Trophoblast cell (in vitro differentiated cells and primary cell): ENCODE measurements around the gene KLHL40.

Experiments
- DNase-seq, 2 donors: peaks; one replicate each; pipeline ENCODE4 v3.0.0-alpha.2; 2016
- H2AFZ ChIP-seq: 2 replicates; pipeline ENCODE4 v1.6.1; 2013; ENCODE audit warnings: low read length, moderate library complexity, mild to moderate bottlenecking; ENCODE audit not compliant: insufficient read depth, poor library complexity
- H2AK5ac ChIP-seq: 2 replicates; pipeline ENCODE4 v1.6.1; 2013; ENCODE audit warnings: mild to moderate bottlenecking, low read length
- H2BK120ac ChIP-seq: 2 replicates; pipeline ENCODE4 v1.6.1; 2013; ENCODE audit warnings: low read length, mild to moderate bottlenecking, moderate library complexity; ENCODE audit not compliant: insufficient read depth, poor library complexity
- H2BK12ac ChIP-seq: 2 replicates; pipeline ENCODE4 v1.6.1; 2013; ENCODE audit warnings: mild to moderate bottlenecking, low read length, moderate library complexity
- H2BK5ac ChIP-seq: 2 replicates; pipeline ENCODE4 v1.6.1; 2013; ENCODE audit warnings: low read length, low read depth, moderate library complexity, mild to moderate bottlenecking; ENCODE audit not compliant: poor library complexity
- H3K14ac ChIP-seq: 2 replicates; pipeline ENCODE4 v1.6.1; 2013; ENCODE audit warnings: mild to moderate bottlenecking, low read length
- H3K18ac ChIP-seq: 2 replicates; pipeline ENCODE4 v1.6.1; 2013; ENCODE audit warnings: mild to moderate bottlenecking, low read length
- H3K23ac ChIP-seq: 2 replicates; pipeline ENCODE4 v1.6.1; 2013; ENCODE audit warnings: low read length
- H3K27ac ChIP-seq: 2 replicates; pipeline ENCODE4 v1.5.1; 2013; ENCODE audit warnings: low read depth, mild to moderate bottlenecking, inconsistent platforms, low read length, moderate library complexity
- H3K27me3 ChIP-seq: 2 replicates; pipeline ENCODE4 v1.6.1; 2013; ENCODE audit warnings: inconsistent platforms, mild to moderate bottlenecking, low read length, moderate library complexity; ENCODE audit not compliant: insufficient read depth
- H3K36me3 ChIP-seq, 2 experiments: 1 replicate in 1 of 2; 2 replicates in 1 of 2; pipeline ENCODE4 v1.6.1; 2013; ENCODE audit warnings: low read length in 2 of 2, mild to moderate bottlenecking in 2 of 2, moderate library complexity in 1 of 2; ENCODE audit not compliant: insufficient read depth in 2 of 2, control insufficient read depth in 1 of 2
- H3K4ac ChIP-seq: 2 replicates; pipeline ENCODE4 v1.6.1; 2013; ENCODE audit warnings: low read depth, mild to moderate bottlenecking, low read length, moderate library complexity
- H3K4me1 ChIP-seq, 2 experiments: 1 replicate in 1 of 2; 2 replicates in 1 of 2; pipeline ENCODE4 v1.6.1; 2013; ENCODE audit warnings: low read length in 2 of 2, mild to moderate bottlenecking in 2 of 2, moderate library complexity in 1 of 2; ENCODE audit not compliant: insufficient read depth in 2 of 2, control insufficient read depth in 1 of 2
- H3K4me2 ChIP-seq: 2 replicates; pipeline ENCODE4 v1.6.1; 2013; ENCODE audit warnings: inconsistent platforms, mild to moderate bottlenecking, low read length, moderate library complexity
- H3K4me3 ChIP-seq: 2 replicates; pipeline ENCODE4 v1.5.1; 2013; ENCODE audit warnings: mild to moderate bottlenecking, low read depth, low read length, inconsistent platforms
- H3K79me1 ChIP-seq: one replicate; pipeline ENCODE4 v1.6.1; 2013; ENCODE audit warnings: low read length
- H3K79me2 ChIP-seq: 2 replicates; pipeline ENCODE4 v1.6.1; 2013; ENCODE audit warnings: low read length, mild to moderate bottlenecking; ENCODE audit not compliant: control insufficient read depth, insufficient read depth, poor library complexity
- H3K9ac ChIP-seq: 2 replicates; pipeline ENCODE4 v1.6.1; 2013; ENCODE audit warnings: mild to moderate bottlenecking, low read length
- H3K9me3 ChIP-seq: 2 replicates; pipeline ENCODE4 v1.6.1; 2013; ENCODE audit warnings: low read depth, mild to moderate bottlenecking, control low read depth, inconsistent platforms, low read length; ENCODE audit not compliant: insufficient read depth
- H4K12ac ChIP-seq: 2 replicates; pipeline ENCODE4 v1.6.1; 2013; ENCODE audit warnings: low read depth, mild to moderate bottlenecking, low read length, moderate library complexity
- H4K8ac ChIP-seq: 2 replicates; pipeline ENCODE4 v1.6.1; 2013; ENCODE audit warnings: low read depth, mild to moderate bottlenecking, low read length, moderate library complexity
- H4K91ac ChIP-seq: one replicate; pipeline ENCODE4 v1.6.1; 2013; ENCODE audit warnings: low read depth, mild to moderate bottlenecking, low read length, moderate library complexity
- WGBS: extraction: QIAGEN DNeasy Blood & Tissue Kit; methylation state at CpG from one replicate; pipeline ENCODE4 v1.1.7; 2013; ENCODE audit warnings: missing lambda C conversion rate; ENCODE audit not compliant: insufficient read length, insufficient coverage; ENCODE audit errors: extremely low coverage; 5-methylcytosine and 5-hydroxymethylcytosine counted together

KLHL40 gene

GRCh38 chr3:42731476-42732195 lies 46.3 kb downstream of the KLHL40 start:
- H3K4me2 ChIP-seq = no peak overlapping the region
- peaks cover 2% of the 10 kb centered on the region for H3K27me3 ChIP-seq
- DNase-seq = no peak
- H3K18ac ChIP-seq = no peak overlapping the region
- H3K79me2 ChIP-seq = no peaks in the 10 kb centered on the region
- no peak overlapping the region for H2AK5ac ChIP-seq
- no peak overlapping the region for H4K91ac ChIP-seq
- H2BK12ac ChIP-seq = no peak overlapping the region
- no peak overlapping the region for H3K4me3 ChIP-seq
- no peak overlapping the region for H4K12ac ChIP-seq
- no peak overlapping the region for H3K27ac ChIP-seq
- H3K36me3 ChIP-seq = no peaks in the 10 kb centered on the region
- H3K9ac ChIP-seq = no peak overlapping the region
- H2BK5ac ChIP-seq = no peak overlapping the region
- H3K4me1 ChIP-seq = peaks cover 3 to 16% of the 10 kb centered on the region in 2 experiments
- no peak overlapping the region for H2AFZ ChIP-seq
- H3K4ac ChIP-seq = no peak overlapping the region
- H3K23ac ChIP-seq = no peak overlapping the region
- no peak overlapping the region for H3K14ac ChIP-seq
- no peak overlapping the region for H4K8ac ChIP-seq
- WGBS = no CpG with 5 or more reads among the region's 6 CpGs
- peaks cover 4% of the 10 kb centered on the region for H3K9me3 ChIP-seq
- no peaks in the 10 kb centered on the region for H3K79me1 ChIP-seq
- H2BK120ac ChIP-seq = no peak overlapping the region

DNA sequence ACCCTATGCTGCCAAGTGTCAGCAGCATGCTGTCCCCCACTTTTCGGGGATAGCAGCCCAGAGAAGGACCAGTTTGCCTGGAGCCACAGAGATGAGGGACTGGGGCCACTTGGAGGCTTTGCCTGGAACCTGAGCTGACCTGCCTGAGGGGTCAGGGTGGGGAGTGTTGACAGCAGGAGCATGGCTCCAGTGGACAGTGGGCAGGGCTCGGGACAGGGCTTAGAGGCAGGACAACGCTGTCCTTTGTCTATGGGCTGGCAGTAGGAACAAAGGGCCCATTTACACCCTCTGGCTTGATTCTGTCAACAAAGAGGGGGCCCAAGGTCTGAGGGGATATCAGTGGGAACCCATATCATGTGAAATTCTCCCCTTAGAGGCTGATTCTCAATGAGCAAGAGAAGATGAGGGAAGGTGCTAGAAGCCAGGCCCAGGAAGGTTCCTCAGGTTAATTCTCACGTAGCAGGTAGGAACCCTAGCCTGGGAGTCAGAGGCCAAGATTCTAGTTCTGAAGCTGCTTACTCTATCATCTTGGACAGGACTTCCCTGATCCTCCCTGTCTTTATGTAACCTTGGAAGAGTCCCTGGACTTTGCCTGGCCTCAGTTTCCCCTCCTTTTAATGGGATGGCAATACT lies 47.0 kb downstream of the KLHL40 start:
- Histone ChIP-seq H3K4me2 (no peak overlapping the region), H3K4ac (no peak overlapping the region), H3K9me3 (peaks cover 4% of the 10 kb centered on the region), H2AK5ac (no peak overlapping the region), H3K36me3 (no peaks in the 10 kb centered on the region), H3K9ac (no peak overlapping the region), H4K91ac (no peak overlapping the region), H4K8ac (no peak overlapping the region), H2BK12ac (no peak overlapping the region), H2AFZ (no peak overlapping the region), H2BK5ac (no peak overlapping the region), H3K14ac (no peak overlapping the region), H3K4me1 (peaks cover 3 to 16% of the 10 kb centered on the region in 2 experiments), H3K79me1 (no peaks in the 10 kb centered on the region), H4K12ac (no peak overlapping the region), H3K79me2 (no peaks in the 10 kb centered on the region), H3K4me3 (no peak overlapping the region), H3K27me3 (peaks cover 2% of the 10 kb centered on the region), H3K27ac (no peak overlapping the region), H3K18ac (no peak overlapping the region), H2BK120ac (no peak overlapping the region), H3K23ac (no peak overlapping the region)
- no peak for DNase-seq
- no CpG with 5 or more reads among the region's 4 CpGs for WGBS

DNA sequence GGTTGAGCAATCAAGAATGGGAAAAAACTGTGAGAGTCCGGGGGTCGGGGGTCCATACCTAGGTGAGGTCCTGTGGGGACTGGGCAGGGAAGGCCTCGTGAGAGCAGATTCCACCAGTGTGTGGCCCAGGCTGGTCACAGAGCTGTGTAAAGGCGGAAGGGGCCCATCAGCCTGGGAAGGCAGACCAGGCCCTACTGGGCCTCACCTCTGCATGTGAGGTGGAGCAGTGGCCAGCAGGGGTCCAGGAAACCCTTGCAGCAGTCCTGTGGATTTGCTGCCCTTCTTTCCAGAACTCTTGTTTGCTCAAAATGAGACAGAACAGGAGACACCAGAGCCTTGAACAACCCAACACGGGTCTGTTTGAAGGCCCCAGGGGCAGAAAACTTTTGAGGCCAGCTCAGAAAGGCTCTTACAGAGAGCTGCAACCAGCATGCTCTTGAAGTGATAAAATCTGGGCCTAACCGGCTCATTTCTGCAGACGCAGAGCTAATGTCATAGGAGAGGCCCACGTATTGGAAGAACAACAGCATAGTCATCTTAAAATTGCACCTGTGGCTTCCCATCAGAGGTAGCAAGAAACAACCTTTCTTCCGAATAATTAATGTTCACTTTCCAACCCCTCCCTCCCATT lies 47.6 kb downstream of the KLHL40 start:
- H3K23ac ChIP-seq = no peak overlapping the region
- H4K91ac ChIP-seq = no peak overlapping the region
- peak; percentile 66 to 79 for DNase-seq
- no peak overlapping the region for H3K18ac ChIP-seq
- no peak overlapping the region for H3K14ac ChIP-seq
- no peak overlapping the region for H3K4ac ChIP-seq
- no peak overlapping the region for H2BK120ac ChIP-seq
- no peak overlapping the region for H2AK5ac ChIP-seq
- H3K4me1 ChIP-seq = peaks cover 3 to 16% of the 10 kb centered on the region in 2 experiments
- H3K79me1 ChIP-seq = no peaks in the 10 kb centered on the region
- no peak overlapping the region for H4K8ac ChIP-seq
- peaks cover 4% of the 10 kb centered on the region for H3K9me3 ChIP-seq
- WGBS = no CpG with 5 or more reads among the region's 9 CpGs
- H3K9ac ChIP-seq = no peak overlapping the region
- no peak overlapping the region for H4K12ac ChIP-seq
- H3K4me2 ChIP-seq = no peak overlapping the region
- H3K27me3 ChIP-seq = peaks cover 2% of the 10 kb centered on the region
- H3K4me3 ChIP-seq = no peak overlapping the region
- no peak overlapping the region for H2AFZ ChIP-seq
- H3K27ac ChIP-seq = no peak overlapping the region
- no peaks in the 10 kb centered on the region for H3K36me3 ChIP-seq
- H2BK12ac ChIP-seq = no peak overlapping the region
- no peak overlapping the region for H2BK5ac ChIP-seq
- no peaks in the 10 kb centered on the region for H3K79me2 ChIP-seq

DNA sequence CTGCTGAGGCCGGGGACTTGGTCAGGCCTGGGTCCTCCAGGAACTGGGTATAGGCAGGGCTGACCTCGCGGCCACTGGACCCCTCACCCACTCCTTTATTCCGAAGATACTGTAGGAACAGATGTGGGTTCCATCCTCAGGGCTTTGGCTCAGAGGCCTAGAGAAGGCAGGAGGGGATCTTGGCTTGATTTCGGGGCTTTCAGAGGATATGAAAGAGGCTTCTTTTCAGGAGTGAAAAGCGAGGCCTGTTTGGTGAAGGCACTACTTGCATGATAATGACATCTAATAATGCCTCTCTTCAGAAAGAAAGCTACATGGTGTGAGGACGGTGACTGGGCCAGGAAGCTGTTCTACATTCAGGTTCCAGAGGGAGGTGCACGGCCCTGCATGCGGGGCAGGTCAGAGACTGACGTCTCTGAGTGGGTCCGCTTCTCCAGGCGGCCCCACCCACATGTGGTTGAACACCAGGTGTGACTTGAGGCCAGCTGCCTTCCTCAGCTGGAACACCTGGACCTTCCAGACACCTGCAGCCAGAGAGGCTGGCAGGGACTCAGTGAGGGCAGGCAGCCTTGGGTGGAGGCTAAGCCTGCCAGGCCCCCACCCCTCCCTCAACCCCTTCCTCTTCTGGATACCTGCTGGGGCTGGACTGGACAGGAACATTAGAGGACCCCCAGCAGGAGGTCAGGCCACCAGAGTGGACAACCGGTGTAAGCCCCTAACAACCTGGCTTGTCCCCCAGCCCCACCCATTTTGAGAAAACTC lies 48.3 kb downstream of the KLHL40 start:
- Histone ChIP-seq H4K8ac (no peak overlapping the region), H3K9ac (no peak overlapping the region), H2BK12ac (no peak overlapping the region), H3K18ac (no peak overlapping the region), H2AK5ac (no peak overlapping the region), H3K4ac (no peak overlapping the region), H3K79me2 (no peaks in the 10 kb centered on the region), H3K79me1 (no peaks in the 10 kb centered on the region), H3K23ac (no peak overlapping the region), H4K12ac (no peak overlapping the region), H2AFZ (no peak overlapping the region), H3K4me1 (peaks cover 3 to 16% of the 10 kb centered on the region in 2 experiments), H3K36me3 (no peaks in the 10 kb centered on the region), H3K4me2 (no peak overlapping the region), H4K91ac (no peak overlapping the region), H3K27ac (no peak overlapping the region), H3K14ac (no peak overlapping the region), H2BK120ac (no peak overlapping the region), H3K9me3 (peaks cover 4% of the 10 kb centered on the region), H2BK5ac (no peak overlapping the region), H3K27me3 (peaks cover under 1% of the 10 kb centered on the region), H3K4me3 (no peak overlapping the region)
- WGBS = no CpG with 5 or more reads among the region's 13 CpGs
- peak; percentile 34 to 58 for DNase-seq
